ENCODE results near the gene IARS1.

GRCh38 chr9:92279302-92279701, 14.2 kb downstream of the IARS1 start:
- no peak for TF ChIP-seq EZH2 (IDR thresholded peaks at IDR 0.05; ENCODE audit: borderline replicate concordance, low read depth, low read length, severe bottlenecking)
- TF ChIP-seq CTCF (IDR thresholded peaks at IDR 0.05; ENCODE audit: borderline replicate concordance, extremely low read depth, low read length, poor library complexity, severe bottlenecking), result no peak
